IPS DF 6.9 (cell line): Measurements from ENCODE around the gene LETM1.
"Not testable (repeated sequence)": the region's sequence is repeated elsewhere in the genome, so short reads cannot be mapped to it uniquely, and the experiment has no call there.

Experiments used
- DNase-seq: peaks from one replicate; pipeline ENCODE4 v3.0.0-alpha.2; 2013; ENCODE audit warnings: low read depth, low spot score
- H3K27ac ChIP-seq: one replicate; pipeline ENCODE4 v1.5.1; 2013; ENCODE audit warnings: low read length, control low read depth
- H3K27me3 ChIP-seq: 2 replicates; pipeline ENCODE4 v1.6.1; 2013; ENCODE audit warnings: mild to moderate bottlenecking, low read length; ENCODE audit not compliant: control insufficient read depth, insufficient read depth
- H3K36me3 ChIP-seq: 2 replicates; pipeline ENCODE4 v1.6.1; 2013; ENCODE audit warnings: low read length; ENCODE audit not compliant: control insufficient read depth, insufficient read depth
- H3K4me1 ChIP-seq: 2 replicates; pipeline ENCODE4 v1.6.1; 2013; ENCODE audit warnings: low read length; ENCODE audit not compliant: control insufficient read depth, insufficient read depth
- H3K4me3 ChIP-seq: 2 replicates; pipeline ENCODE4 v1.5.1; 2013; ENCODE audit warnings: mild to moderate bottlenecking, low read length
- H3K9me3 ChIP-seq: 2 replicates; pipeline ENCODE4 v1.6.1; 2013; ENCODE audit warnings: low read length, inconsistent platforms; ENCODE audit not compliant: control insufficient read depth, insufficient read depth
- WGBS: extraction: QIAGEN DNeasy Blood & Tissue Kit; methylation state at CpG from one replicate; pipeline ENCODE4 v1.1.7; 2013; ENCODE audit warnings: mixed read lengths, missing lambda C conversion rate; ENCODE audit not compliant: insufficient read length, insufficient coverage; 5-methylcytosine and 5-hydroxymethylcytosine counted together

LETM1 gene

DNA sequence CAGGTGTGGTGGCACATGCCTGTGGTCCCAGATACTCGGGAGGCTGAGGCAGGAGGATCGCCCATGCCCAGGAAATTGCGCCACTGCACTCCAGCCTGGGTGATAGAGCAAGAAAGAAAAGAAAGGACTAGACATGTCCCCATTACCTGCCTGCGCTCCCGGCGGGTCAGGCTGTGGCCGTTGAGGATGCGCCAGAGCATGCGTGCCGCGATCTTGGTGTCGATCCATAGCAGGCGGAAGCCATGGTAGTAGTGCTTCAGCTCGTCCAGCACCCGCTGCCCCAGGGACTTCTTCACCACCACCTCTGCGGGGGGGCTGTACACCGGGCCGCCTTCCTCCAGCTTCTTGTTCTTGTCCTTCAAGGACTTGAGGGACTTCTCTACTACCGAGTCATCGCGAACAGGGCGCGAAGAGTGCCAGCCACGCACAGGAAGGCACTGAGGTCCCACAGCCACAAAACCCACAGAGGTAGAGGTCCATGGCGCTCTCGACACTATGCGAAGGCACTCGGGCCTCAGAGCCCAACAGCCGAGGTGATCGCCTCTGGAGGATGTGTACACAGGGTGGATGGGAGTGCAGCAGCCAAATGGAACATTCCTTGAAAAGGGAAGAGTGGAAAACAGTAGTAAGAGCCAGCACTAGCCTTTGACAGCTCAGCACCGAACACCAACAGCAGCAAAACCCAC is 14.6 kb downstream of the LETM1 start:
- H3K27ac ChIP-seq = no peak overlapping the region
- no peaks in the 10 kb centered on the region for H3K4me1 ChIP-seq
- WGBS = no CpG with 5 or more reads among the region's 31 CpGs
- no peaks in the 10 kb centered on the region for H3K27me3 ChIP-seq
- H3K9me3 ChIP-seq = no peaks in the 10 kb centered on the region
- H3K36me3 ChIP-seq = peaks cover 11% of the 10 kb centered on the region
- H3K4me3 ChIP-seq = no peak overlapping the region; the same call in 1 of the 2 replicates
- no peak for DNase-seq

GRCh38 chr4:1839282-1839681 is 16.7 kb downstream of the LETM1 start:
- WGBS = no CpG with 5 or more reads among the region's 7 CpGs
- Histone ChIP-seq H3K36me3 (peaks cover 15% of the 10 kb centered on the region), H3K9me3 (no peaks in the 10 kb centered on the region), H3K27me3 (no peaks in the 10 kb centered on the region), H3K4me1 (no peaks in the 10 kb centered on the region), H3K27ac (no peak overlapping the region), H3K4me3 (no peak overlapping the region)
- no peak for DNase-seq

DNA sequence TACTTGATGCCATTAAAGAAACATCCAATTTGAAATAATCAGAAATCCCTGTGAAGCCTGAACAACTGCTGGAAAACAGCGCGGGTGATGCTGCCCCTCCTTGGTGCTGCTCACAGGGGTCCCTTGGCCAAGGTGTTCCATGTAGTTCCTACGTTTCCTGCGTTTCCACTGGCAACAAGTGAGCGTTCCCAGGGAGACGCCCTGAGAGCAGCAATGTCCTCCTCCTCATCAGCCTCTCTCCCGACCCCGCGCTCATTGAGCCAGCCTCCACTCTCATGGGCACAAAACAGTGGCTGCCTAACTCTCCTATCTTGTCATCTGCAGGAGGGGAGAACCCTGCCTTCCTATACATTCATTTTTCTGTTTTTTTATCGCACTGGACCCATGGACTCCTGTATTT is 18.9 kb downstream of the LETM1 start:
- Histone ChIP-seq H3K4me1 (no peaks in the 10 kb centered on the region), H3K27me3 (no peaks in the 10 kb centered on the region), H3K9me3 (no peaks in the 10 kb centered on the region), H3K36me3 (peaks cover 13% of the 10 kb centered on the region), H3K4me3 (no peak overlapping the region), H3K27ac (no peak overlapping the region)
- no peak for DNase-seq
- no CpG with 5 or more reads among the region's 10 CpGs for WGBS

- H3K4me1 ChIP-seq = no peaks in the 10 kb centered on the region
- no peak overlapping the region for H3K4me3 ChIP-seq
- H3K36me3 ChIP-seq = peaks cover 13% of the 10 kb centered on the region
- no CpG with 5 or more reads among the region's 7 CpGs for WGBS
- H3K27me3 ChIP-seq = no peaks in the 10 kb centered on the region
- H3K27ac ChIP-seq = no peak overlapping the region
- no peak for DNase-seq
- no peaks in the 10 kb centered on the region for H3K9me3 ChIP-seq
These were observed 19.3 kb downstream of the LETM1 start for GRCh38 chr4:1836650-1837049.

DNA sequence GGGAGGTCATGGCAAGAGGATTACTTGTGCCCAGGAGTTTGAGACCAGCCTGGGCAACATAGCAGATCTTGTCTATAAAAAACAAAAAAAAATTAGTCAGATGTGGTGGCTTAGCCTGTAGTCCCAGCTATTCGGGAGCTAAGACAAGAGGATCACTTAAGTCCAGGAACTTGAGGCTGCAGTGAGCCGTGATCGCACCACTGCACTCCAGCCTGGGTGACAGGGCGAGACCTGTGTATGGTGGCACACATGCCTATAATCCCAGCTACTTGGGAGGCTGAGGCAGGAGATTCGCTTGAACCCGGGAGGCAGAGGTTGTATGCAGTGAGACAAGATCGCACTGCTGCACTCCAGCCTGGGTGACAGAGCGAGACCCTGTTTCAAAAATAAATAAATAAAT is 20.1 kb downstream of the LETM1 start:
- not testable (repeated sequence) for H3K27ac ChIP-seq

DNA sequence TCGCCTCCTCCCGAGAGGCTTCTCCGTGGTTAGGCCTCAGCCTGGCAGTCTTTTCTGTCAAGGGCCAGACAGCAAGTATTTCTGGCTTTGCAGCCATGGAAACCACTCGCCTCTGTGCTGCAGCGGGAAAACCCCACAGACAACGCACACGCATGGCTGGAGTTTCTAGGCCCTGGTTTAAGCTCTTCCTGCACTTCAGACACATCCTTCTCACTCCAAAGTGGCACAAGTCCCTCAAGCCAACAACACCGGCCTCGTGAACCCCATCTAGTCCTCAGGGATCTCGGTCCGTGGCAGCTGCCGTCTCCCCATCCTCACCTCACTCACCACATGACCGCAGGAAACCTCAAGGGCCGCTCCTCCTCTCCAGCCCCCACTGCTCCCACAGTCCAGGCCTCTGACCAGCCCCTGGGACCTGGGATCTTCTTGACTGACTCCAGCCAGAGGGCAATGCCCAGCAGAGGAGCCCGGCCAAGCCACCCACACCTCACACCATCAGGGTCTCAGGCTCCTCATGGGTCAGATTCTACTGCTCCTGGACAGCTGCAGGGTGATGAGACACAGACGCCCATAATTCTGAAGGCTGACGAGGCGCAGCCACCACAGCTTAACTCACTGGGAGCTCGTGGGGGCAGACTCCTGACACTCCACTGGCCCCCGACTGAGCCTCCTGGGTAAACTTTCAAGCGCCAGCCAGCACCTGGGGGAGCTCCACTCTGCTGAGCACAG is 21.7 kb downstream of the LETM1 start:
- Histone ChIP-seq H3K9me3 (no peaks in the 10 kb centered on the region), H3K27me3 (no peaks in the 10 kb centered on the region), H3K4me1 (0 out of 2 replicates have a peak, but pooled peaks cover 2% of the 10 kb centered on the region), H3K27ac (no peak overlapping the region), H3K4me3 (no peak overlapping the region), H3K36me3 (peaks cover 9% of the 10 kb centered on the region)
- DNase-seq = no peak
- no CpG with 5 or more reads among the region's 21 CpGs for WGBS

More for the DNA sequence above, 20.1 kb downstream of the LETM1 start:
- DNase-seq, H3K4me3 ChIP-seq, H3K27me3 ChIP-seq, H3K9me3 ChIP-seq, H3K4me1 ChIP-seq: not testable (repeated sequence)
- peaks cover 11% of the 10 kb centered on the region for H3K36me3 ChIP-seq
- no CpG with 5 or more reads among the region's 8 CpGs for WGBS

- Histone ChIP-seq H3K27me3 (no peaks in the 10 kb centered on the region), H3K4me1 (0 out of 2 replicates have a peak, but pooled peaks cover 2% of the 10 kb centered on the region), H3K9me3 (no peaks in the 10 kb centered on the region), H3K4me3 (no peak overlapping the region), H3K36me3 (peaks cover 9% of the 10 kb centered on the region), H3K27ac (no peak overlapping the region)
- WGBS = no CpG with 5 or more reads among the region's 14 CpGs
- DNase-seq = no peak
These were observed 22.5 kb downstream of the LETM1 start for GRCh38 chr4:1833307-1834046.

GRCh38 chr4:1832690-1833089 is 23.3 kb downstream of the LETM1 start:
- WGBS = no CpG with 5 or more reads among the region's 18 CpGs
- H3K9me3 ChIP-seq = no peaks in the 10 kb centered on the region

DNA sequence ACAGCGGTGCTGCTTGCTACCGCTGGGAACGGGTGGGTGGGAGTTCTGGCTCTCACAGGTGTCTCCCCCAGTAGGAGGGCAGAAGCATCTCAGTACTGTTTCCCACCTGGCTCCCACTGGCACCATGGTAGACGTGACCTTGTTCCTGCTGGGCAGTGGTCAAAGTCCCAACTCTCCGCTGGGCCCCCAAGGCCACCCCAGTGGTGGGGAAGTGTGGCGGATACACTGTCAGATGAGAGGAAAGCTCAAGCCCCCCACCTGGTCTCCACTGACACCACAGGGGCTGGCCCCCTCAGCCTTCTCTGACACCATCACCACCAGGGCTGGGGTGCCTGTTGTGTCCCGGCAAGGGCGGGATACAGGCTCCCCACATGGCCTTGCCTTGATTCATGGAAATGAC is 24.6 kb downstream of the LETM1 start:
- DNase-seq = no peak
- no CpG with 5 or more reads among the region's 8 CpGs for WGBS
- Histone ChIP-seq H3K9me3 (no peaks in the 10 kb centered on the region), H3K27me3 (no peaks in the 10 kb centered on the region), H3K36me3 (peaks cover 14% of the 10 kb centered on the region), H3K27ac (no peak overlapping the region), H3K4me3 (no peak overlapping the region), H3K4me1 (0 out of 2 replicates have a peak, but pooled peaks cover 2% of the 10 kb centered on the region)

More at GRCh38 chr4:1832690-1833089, 23.3 kb downstream of the LETM1 start:
- H3K4me3 ChIP-seq = no peak overlapping the region
- peaks cover 9% of the 10 kb centered on the region for H3K36me3 ChIP-seq
- H3K4me1 ChIP-seq = 0 out of 2 replicates have a peak, but pooled peaks cover 2% of the 10 kb centered on the region
- no peak overlapping the region for H3K27ac ChIP-seq
- DNase-seq = no peak
- no peaks in the 10 kb centered on the region for H3K27me3 ChIP-seq

DNA sequence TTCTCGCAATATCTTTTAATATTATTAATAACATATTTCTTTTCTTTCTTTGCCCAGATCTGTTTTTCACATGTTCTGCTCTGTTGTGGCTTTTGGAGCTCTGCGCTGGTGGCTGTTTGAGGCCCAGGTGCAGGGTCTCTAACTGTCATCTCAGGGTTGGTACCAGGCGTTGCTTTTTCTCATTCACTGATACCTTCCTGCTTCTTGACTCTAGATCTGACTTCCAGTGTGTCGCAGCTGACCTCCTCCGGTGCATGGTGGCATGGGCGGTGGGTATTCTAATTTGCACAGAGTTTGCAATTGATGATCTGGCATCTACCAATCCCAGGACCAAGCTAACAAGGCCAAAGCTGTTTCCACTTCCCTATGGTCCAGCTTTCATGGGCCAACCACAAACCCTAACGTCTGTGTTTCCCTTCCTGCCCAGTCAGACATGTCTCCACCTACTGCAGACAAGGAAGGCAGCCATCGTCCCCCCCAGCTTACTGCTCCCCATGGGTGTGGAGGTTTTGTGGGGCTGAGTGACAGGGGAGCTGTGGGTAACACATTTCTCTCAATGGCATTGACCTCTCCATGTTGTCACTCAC is 25.2 kb downstream of the LETM1 start:
- Histone ChIP-seq H3K4me3 (no peak overlapping the region), H3K27ac (no peak overlapping the region), H3K36me3 (peaks cover 12% of the 10 kb centered on the region), H3K4me1 (0 out of 2 replicates have a peak, but pooled peaks cover 2% of the 10 kb centered on the region), H3K9me3 (no peaks in the 10 kb centered on the region), H3K27me3 (no peaks in the 10 kb centered on the region)
- no peak for DNase-seq
- WGBS = no CpG with 5 or more reads among the region's 8 CpGs
